ENCODE measurements around the gene ALG13.

DNA sequence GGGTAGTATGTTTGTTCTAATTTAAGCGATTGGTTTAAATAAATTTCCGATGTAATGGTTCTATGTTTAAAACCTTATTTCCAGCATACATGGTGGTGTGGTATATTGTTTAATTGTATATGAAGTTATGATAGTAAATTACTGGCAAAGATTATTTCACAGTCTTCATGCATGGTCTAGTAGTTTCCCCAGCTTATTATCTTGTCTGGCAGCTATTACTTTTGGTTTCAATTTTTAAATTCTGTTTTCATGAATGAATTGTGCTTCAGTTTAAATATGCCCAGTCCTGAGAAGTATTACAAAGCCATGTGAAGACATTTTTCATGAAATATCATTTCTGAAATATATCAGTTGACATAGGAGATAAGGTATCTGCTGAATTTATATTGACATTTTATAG lies 6.3 kb downstream of the ALG13 start:
- TF ChIP-seq POLR2AphosphoS2 (conservative IDR thresholded peaks at IDR 0.05; ENCODE audit: low read length) (no peak), ESRRA (IDR thresholded peaks at IDR 0.05; ENCODE audit: borderline replicate concordance, low read length) (no peak), MYC (IDR thresholded peaks at IDR 0.05; ENCODE audit: borderline replicate concordance, low read length) (no peak), REST (IDR thresholded peaks at IDR 0.05) (no peak), RCOR1 (IDR thresholded peaks at IDR 0.05; ENCODE audit: low read depth, low read length) (no peak), MAFK (IDR thresholded peaks at IDR 0.05; ENCODE audit: partially characterized antibody) (no peak), FOSB (CRISPR knock-in tag; IDR thresholded peaks at IDR 0.05) (no peak), HEYL (CRISPR knock-in tag; IDR thresholded peaks at IDR 0.05) (no peak), CTCF (IDR thresholded peaks at IDR 0.05) (no peak), NR3C1 (IDR thresholded peaks at IDR 0.05) (no peak), MAZ (IDR thresholded peaks at IDR 0.05; ENCODE audit: borderline replicate concordance, low read depth, low read length) (no peak)

All from A549 (cell line).